ENCODE measurements around the gene CTNNBL1. TPM values are rescaled to one million over a fixed set of nuclear protein-coding genes. Genes with fewer than 3 reads are reported as not detected.
"Not testable (repeated sequence)": the region's sequence is repeated elsewhere in the genome, so short reads cannot be mapped to it uniquely, and the experiment has no call there.

The CTNNBL1 gene
- total RNA-seq, 1 donor from 2014 or later: 32.8 TPM

GRCh38 chr20:37679751-37680150, 14.1 kb upstream of the CTNNBL1 start:
- DNase-seq: not testable (repeated sequence)

DNA sequence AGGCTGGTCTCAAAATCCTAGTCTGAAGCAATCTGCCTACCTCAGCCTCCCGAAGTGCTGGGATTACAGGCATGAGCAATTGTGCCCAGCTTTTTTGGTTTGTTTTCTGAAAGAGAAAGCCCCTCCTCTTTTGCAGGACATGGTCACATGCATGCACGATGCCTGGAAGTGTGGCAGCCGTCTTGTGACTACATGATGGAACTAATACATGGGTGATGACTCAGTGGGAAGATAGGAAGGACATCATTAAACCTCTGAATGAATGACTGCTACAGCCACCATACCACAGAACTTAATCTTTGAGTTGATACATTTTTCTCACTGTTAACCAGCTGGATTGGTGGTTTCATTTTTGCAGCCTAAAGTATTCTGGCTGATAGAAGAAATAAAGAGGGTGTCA, 13.4 kb upstream of the CTNNBL1 start:
- peak; percentile 13 for DNase-seq

- no peak for DNase-seq
Observed at GRCh38 chr20:37681384-37682112, 12.3 kb upstream of the CTNNBL1 start.

- not testable (repeated sequence) for DNase-seq
Observed at GRCh38 chr20:37683146-37683545, 10.7 kb upstream of the CTNNBL1 start.

DNA sequence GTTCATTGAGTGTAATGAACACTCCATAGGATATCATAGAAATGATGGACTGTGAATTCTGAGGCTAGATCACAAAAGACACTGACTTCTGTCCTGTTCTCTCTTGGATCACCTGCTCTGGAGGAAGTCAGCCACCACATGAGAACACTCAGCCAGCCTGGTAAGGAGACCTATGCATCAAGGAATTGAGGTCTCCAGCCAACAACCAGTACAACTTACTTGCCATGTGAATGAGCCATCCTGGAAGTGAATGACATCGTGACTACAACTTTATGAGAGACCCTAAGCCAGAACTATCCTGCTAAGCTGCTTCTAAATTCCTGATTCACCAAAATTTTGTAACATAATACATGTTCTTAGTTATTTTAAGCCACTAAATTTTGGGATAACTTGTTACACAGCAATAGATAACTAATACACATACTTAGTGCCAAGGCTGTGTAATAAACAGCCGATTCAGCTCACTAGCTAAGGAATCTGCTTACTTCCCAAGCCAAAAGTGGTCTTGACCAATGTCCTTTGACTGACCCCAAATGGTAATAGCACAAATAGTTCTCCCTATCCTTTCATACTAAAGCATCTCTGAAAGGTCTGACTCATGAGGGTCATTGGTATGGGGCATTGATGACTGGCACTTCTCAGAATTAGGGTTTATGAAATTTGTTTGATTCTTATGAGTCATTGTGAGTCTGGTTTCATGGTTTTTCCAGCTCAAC, 6.9 kb upstream of the CTNNBL1 start:
- no peak for DNase-seq

GRCh38 chr20:37687478-37687805, 6.4 kb upstream of the CTNNBL1 start:
- no peak for DNase-seq

- DNase-seq: no peak
Observed at GRCh38 chr20:37688093-37688492, 5.7 kb upstream of the CTNNBL1 start.

- no peak for DNase-seq
Observed at GRCh38 chr20:37690626-37691369, 3.0 kb upstream of the CTNNBL1 start.

- no peak for DNase-seq
Observed at GRCh38 chr20:37692459-37693166, 1.2 kb upstream of the CTNNBL1 start.

- no peak for DNase-seq
Observed at GRCh38 chr20:37693242-37693634, 592 bp upstream of the CTNNBL1 start.

DNA sequence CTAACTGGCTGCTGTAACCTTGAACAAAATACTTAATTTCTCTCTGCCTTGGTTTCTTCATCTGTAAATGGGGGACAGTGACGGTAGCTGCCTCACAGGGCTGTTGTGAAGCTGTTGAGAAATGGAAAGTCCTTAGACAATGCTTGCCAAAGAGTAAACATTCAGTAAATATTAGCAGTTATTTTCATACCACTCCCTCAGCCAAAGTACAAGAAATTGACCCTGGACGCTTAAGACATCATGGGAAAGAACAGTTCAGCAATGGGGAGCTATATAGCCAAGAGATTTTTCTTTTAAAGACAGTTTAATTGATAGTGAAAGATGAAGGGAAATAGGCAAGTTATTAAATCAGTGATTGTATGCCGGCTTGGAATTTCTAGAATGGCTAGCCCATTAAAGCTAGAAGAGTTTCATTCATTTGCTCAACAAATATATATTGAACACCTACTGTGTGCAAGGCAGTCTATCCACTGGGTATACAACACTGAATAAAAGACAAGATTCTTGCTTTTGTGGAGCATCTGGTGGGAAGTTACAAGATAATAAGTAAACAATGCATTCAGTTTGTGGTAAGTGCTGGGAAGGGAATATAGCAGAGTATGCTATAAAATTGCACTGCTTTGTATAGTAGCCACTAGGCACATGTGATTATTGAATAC, 2.0 kb downstream of the CTNNBL1 start:
- no peak for DNase-seq

GRCh38 chr20:37697314-37697713, 3.5 kb downstream of the CTNNBL1 start:
- no peak for DNase-seq

DNA sequence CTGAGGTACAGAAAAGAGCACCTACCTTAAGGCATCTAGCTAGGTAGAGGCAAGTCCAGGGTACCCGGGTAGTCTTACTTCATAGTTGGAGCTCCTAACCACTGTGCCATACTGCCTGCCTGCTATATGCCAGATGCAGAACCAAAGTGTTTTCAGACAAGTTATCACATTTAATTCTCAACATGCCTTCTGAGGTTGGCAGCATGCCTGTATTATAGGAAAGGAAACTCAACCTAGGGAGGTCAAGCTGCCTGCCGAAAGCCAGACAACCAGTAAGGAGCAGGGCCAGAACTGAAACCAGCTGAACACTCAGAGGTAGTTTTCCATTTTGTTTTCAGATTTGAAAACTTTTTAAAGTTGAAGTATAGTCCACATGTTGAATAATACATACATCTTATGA, 5.4 kb downstream of the CTNNBL1 start:
- peak; percentile 69 for DNase-seq

GRCh38 chr20:37700301-37700700, 6.5 kb downstream of the CTNNBL1 start:
- DNase-seq: no peak

DNA sequence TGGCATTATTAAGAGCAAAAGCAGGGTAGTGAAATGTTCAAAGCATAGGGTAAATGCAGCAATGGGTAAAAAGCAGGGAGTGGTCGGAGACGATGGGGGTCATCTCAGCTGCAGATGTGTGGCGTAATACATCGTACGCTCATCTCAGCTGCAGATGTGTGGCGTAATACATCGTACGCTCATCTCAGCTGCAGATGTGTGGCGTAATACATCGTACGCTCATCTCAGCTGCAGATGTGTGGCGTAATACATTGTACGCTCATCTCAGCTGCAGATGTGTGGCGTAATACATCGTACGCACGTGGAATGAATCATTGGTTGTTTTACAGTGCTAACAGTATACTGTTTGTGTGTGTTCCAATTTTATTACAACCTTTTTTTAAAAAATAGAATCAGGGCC, 7.8 kb downstream of the CTNNBL1 start:
- DNase-seq: not testable (repeated sequence)

DNA sequence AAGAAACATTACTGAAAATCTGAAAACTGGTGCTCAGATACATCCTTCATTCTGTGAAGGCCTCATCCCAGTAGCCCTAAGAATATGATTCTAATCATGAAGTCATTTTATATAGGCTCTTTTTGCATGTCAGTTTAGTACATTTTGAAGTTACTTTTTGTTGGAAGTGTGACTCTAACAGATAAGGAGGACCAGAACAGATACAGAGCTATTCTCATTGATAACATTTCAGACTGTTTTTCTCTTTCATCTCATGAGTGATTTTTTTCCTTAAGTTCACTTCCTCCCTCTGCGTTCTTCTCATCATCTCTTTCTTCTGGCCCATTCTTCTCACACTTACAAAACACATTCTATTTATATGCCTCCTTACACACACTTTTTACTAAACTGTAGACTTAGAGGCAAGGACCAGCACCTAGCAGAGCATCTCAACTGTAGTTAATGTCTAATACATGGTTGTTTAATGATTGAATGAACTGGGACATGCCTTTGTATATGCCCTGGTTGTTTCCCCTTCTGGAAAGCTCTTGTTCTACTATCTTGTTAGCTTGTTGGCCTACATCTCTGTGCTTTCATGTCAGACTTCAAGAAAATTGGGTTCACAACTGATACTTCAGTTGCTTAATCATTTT, 8.7 kb downstream of the CTNNBL1 start:
- DNase-seq: no peak

DNA sequence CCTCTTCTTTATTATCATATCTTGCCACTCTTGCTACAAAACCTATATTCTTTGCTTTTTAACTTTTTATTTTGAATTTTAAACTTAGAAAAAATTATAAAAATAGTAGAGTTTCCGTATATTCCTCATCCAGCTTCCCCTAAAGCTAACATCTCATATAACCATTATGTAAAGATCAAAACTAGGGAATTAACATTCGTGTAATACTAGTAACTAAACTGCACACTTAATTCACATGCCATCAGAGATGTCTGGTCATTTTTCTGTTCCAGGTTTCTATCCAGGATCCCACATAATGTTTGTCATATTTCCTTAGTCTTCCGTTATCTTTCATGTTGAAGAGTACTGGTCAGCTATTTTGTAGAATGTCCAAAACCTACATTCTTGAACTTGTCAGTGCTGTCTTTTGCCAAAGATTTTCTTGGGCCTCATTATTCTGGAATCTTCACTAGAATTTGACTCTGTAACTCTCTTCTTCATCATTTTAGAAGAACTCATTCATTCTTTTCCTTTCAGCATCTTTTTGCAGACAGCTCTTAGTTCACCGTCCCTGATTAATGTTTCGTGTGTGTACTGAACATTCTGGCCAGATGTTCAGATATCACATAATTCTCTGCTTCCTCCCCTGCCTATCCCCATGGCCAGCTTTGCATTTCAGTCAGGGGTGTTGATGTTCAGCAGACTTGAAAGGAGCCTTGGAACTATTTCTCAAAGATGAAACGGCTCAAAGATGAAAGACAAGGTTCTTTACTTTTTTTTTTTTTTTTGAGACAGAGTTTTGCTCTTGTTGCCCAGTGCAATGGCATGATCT, 9.4 kb downstream of the CTNNBL1 start:
- DNase-seq: no peak

- no peak for DNase-seq
Observed at GRCh38 chr20:37704955-37705354, 11.1 kb downstream of the CTNNBL1 start.

DNA sequence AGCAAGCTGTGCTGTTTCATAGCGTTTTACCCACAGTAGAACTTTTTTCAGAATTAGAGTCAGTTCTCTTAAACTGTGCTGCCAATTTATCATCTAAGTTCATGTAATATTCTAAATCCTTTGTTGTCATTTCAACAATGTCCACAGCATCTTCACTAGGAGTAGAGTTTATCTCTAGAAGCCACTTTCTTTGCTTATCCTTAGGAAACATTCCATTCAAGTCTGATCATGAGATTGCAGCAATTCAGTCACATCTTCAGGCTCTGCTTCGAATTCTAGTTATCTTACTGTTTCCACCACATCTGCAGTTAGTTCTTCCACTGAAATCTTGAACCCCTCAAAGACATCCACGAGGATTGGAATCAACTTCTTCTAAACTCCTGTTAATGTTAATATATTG, 12.5 kb downstream of the CTNNBL1 start:
- DNase-seq: no peak

GRCh38 chr20:37711001-37711400, 17.2 kb downstream of the CTNNBL1 start:
- peak; percentile 83 for DNase-seq

Measured in dermis blood vessel endothelial cell (primary cell).